GM12801 (cell line): ENCODE data around the gene LUZP2.

Experiments used
- CTCF ChIP-seq: IDR thresholded peaks from one replicate; pipeline ENCODE4 v1.5.1; 2011; ENCODE audit warnings: control low read depth; ENCODE audit not compliant: insufficient read length; ENCODE audit errors: extremely low read depth

Gene LUZP2

GRCh38 chr11:24496736-24497725 lies at the start of gene LUZP2:
Gene LUZP2, plus strand, starts transcription at chr11:24497053.
- no peak for TF ChIP-seq CTCF

- TF ChIP-seq CTCF, result no peak
Observed at GRCh38 chr11:24453129-24453718, 43.6 kb upstream of the LUZP2 start.

GRCh38 chr11:24457985-24458384 lies 38.9 kb upstream of the LUZP2 start:
- no peak for TF ChIP-seq CTCF

GRCh38 chr11:24470431-24470830 lies 26.4 kb upstream of the LUZP2 start:
- no peak for TF ChIP-seq CTCF

GRCh38 chr11:24471084-24471483 lies 25.8 kb upstream of the LUZP2 start:
- TF ChIP-seq CTCF, result no peak

- no peak for TF ChIP-seq CTCF
Observed at GRCh38 chr11:24478718-24479117, 18.1 kb upstream of the LUZP2 start.

GRCh38 chr11:24489477-24489876 lies 7.4 kb upstream of the LUZP2 start:
- TF ChIP-seq CTCF, result no peak
